Activated CD8-positive, alpha-beta T cell treated with anti-CD3 and anti-CD28 coated beads for 36 hours (primary cell): ENCODE measurements around the gene CTCF. TPM values are rescaled to one million over a fixed set of nuclear protein-coding genes. Genes with fewer than 3 reads are reported as not detected.

ENCODE experiments used
- ATAC-seq: fragments of 200-7000 bp; cut with Tn5 transposase; one replicate; pipeline ENCODE4 v1.10.0; 2021; ENCODE audit warnings: mild to moderate bottlenecking, moderate library complexity
- CTCF ChIA-PET: fragments of 350-600 bp; sonication (Branson Sonifier 250); formaldehyde crosslinking; loops from one replicate; lab custom pipeline; 2021; ENCODE audit warnings: antibody characterized with exemption; lab: Charles Lee
- POLR2A ChIA-PET: fragments of 350-600 bp; sonication (Branson Sonifier 250); formaldehyde crosslinking; loops from one replicate; lab custom pipeline; 2021; ENCODE audit warnings: antibody characterized with exemption; lab: Charles Lee
- DNase-seq: peaks from one replicate; pipeline ENCODE4 v3.0.0-alpha.2; 2020
- H3K27ac Mint-ChIP-seq: one replicate; pipeline ENCODE4 v1.8.0; 2021; ENCODE audit warnings: mild to moderate bottlenecking, mixed read lengths
- H3K27me3 Mint-ChIP-seq: one replicate; pipeline ENCODE4 v1.8.0; 2021; ENCODE audit warnings: mixed read lengths
- H3K36me3 Mint-ChIP-seq: one replicate; pipeline ENCODE4 v1.8.0; 2021; ENCODE audit warnings: low read depth, mixed read lengths
- H3K4me1 Mint-ChIP-seq: one replicate; pipeline ENCODE4 v1.8.0; 2021; ENCODE audit warnings: low read depth, mixed read lengths
- H3K4me3 Mint-ChIP-seq: one replicate; pipeline ENCODE4 v1.8.0; 2021; ENCODE audit warnings: mild to moderate bottlenecking, moderate library complexity, mixed read lengths
- H3K9me3 Mint-ChIP-seq: one replicate; pipeline ENCODE4 v1.8.0; 2021; ENCODE audit warnings: mixed read lengths
- CTCF ChIP-seq: fragments of 200-600 bp; IDR thresholded peaks from one replicate; pipeline ENCODE4 v1.8.0; 2022; ENCODE audit warnings: antibody characterized with exemption, mild to moderate bottlenecking
- intact Hi-C: fragments of 100-400 bp; cut with micrococcal nuclease; formaldehyde crosslinking; loops from one replicate; pipeline ENCODE4 v1.10.0; 2022
- total RNA-seq, 2 experiments: library from RNA; stranded (reverse); gene quantifications; one replicate each; pipeline ENCODE4 v1.2.3, GENCODE V29; 2021

CTCF gene
- total RNA-seq, 2 experiments from 2014 or later = 47.4 to 50.6 TPM

- H3K9me3 Mint-ChIP-seq = no peaks in the 10 kb centered on the region
- no peaks in the 10 kb centered on the region for H3K27me3 Mint-ChIP-seq
- intact Hi-C loops = loop anchor here (2.0 kb wide), 1 partner anchor 97 kb away; no protein-coding TSS in a partner anchor
- peaks cover 15% of the 10 kb centered on the region for H3K36me3 Mint-ChIP-seq
- no peak for DNase-seq
- no peak for TF ChIP-seq CTCF
- peaks cover 13% of the 10 kb centered on the region for H3K4me1 Mint-ChIP-seq
- ATAC-seq = no peak
- POLR2A ChIA-PET = interaction anchor here (1.8 to 9.2 kb wide), 6 partner anchors 16 to 127 kb away, joined by 7 to 100 read pairs (median 18); partner anchors contain the start of genes ACD, C16orf86, CTCF and ENKD1
- CTCF ChIA-PET = interaction anchor here (0.7 to 11.5 kb wide), 28 partner anchors 8 to 571 kb away, joined by 3 to 224 read pairs (median 7); partner anchors contain the start of genes ACD, ATP6V0D1, C16orf86 and CTCF
- peak overlapping the region; percentile 71 for H3K4me3 Mint-ChIP-seq
- peak overlapping the region; percentile 84 for H3K27ac Mint-ChIP-seq
These were observed 81.7 kb downstream of the CTCF start for GRCh38 chr16:67644038-67644437.

- ChIA-PET POLR2A (interaction anchor here (0.6 to 9.2 kb wide), 18 partner anchors 11 to 132 kb away, joined by 3 to 100 read pairs (median 6); partner anchors contain the start of genes ACD, C16orf86, CTCF and ENKD1), CTCF (interaction anchor here (0.7 to 11.5 kb wide), 35 partner anchors 8 to 415 kb away, joined by 3 to 224 read pairs (median 6); partner anchors contain the start of genes ACD, ATP6V0D1, C16orf86 and CTCF)
- Mint-ChIP-seq H3K36me3 (peaks cover 19% of the 10 kb centered on the region), H3K4me1 (peaks cover 13% of the 10 kb centered on the region), H3K4me3 (peak overlapping the region; percentile 85), H3K27me3 (no peaks in the 10 kb centered on the region), H3K27ac (peak overlapping the region; percentile 92), H3K9me3 (no peaks in the 10 kb centered on the region)
- no peak for TF ChIP-seq CTCF
- peak; percentile 0 for ATAC-seq
- peak; percentile 27 for DNase-seq
- intact Hi-C loops = loop anchor here (2.0 kb wide), 1 partner anchor 99 kb away; no protein-coding TSS in a partner anchor
These were observed 83.2 kb downstream of the CTCF start for GRCh38 chr16:67645397-67646121.

- Mint-ChIP-seq H3K4me1 (peaks cover 15% of the 10 kb centered on the region), H3K27ac (peak overlapping the region; percentile 63), H3K4me3 (no peak overlapping the region), H3K27me3 (no peaks in the 10 kb centered on the region), H3K9me3 (no peaks in the 10 kb centered on the region), H3K36me3 (peaks cover 31% of the 10 kb centered on the region)
- ATAC-seq = no peak
- ChIA-PET POLR2A (interaction anchor here (0.6 to 9.2 kb wide), 7 partner anchors 9 to 105 kb away, joined by 3 to 100 read pairs (median 6); partner anchors contain the start of genes ACD, CTCF and PARD6A), CTCF (interaction anchor here (4.9 to 11.5 kb wide), 3 partner anchors 13 to 126 kb away, joined by 51 to 224 read pairs (median 133); partner anchors contain the start of genes ACD and PARD6A)
- no peak for TF ChIP-seq CTCF
- intact Hi-C loops = no loop called here
- no peak for DNase-seq
These were observed 84.9 kb downstream of the CTCF start for GRCh38 chr16:67647111-67647651.

- no peak for TF ChIP-seq CTCF
- no peak overlapping the region for H3K27ac Mint-ChIP-seq
- peaks cover 15% of the 10 kb centered on the region for H3K4me1 Mint-ChIP-seq
- H3K27me3 Mint-ChIP-seq = no peaks in the 10 kb centered on the region
- ChIA-PET POLR2A (interaction anchor here (0.6 to 9.2 kb wide), 7 partner anchors 9 to 106 kb away, joined by 3 to 100 read pairs (median 6); partner anchors contain the start of genes ACD, CTCF and PARD6A), CTCF (interaction anchor here (1.2 to 11.5 kb wide), 3 partner anchors 25 to 127 kb away, joined by 3 to 224 read pairs (median 133); no protein-coding TSS in a partner anchor)
- H3K4me3 Mint-ChIP-seq = no peak overlapping the region
- intact Hi-C loops = no loop called here
- DNase-seq = no peak
- H3K36me3 Mint-ChIP-seq = peaks cover 33% of the 10 kb centered on the region
- ATAC-seq = no peak
- no peaks in the 10 kb centered on the region for H3K9me3 Mint-ChIP-seq
These were observed 85.4 kb downstream of the CTCF start for GRCh38 chr16:67647681-67648080.
